ENCODE measurements around the gene SMARCAL1. TPM values are rescaled to one million over a fixed set of nuclear protein-coding genes. Genes with fewer than 3 reads are reported as not detected.

The SMARCAL1 gene
- total and polyA plus RNA-seq, 4 donors = 9.4 to 29.8 (median 12.4) TPM

DNA sequence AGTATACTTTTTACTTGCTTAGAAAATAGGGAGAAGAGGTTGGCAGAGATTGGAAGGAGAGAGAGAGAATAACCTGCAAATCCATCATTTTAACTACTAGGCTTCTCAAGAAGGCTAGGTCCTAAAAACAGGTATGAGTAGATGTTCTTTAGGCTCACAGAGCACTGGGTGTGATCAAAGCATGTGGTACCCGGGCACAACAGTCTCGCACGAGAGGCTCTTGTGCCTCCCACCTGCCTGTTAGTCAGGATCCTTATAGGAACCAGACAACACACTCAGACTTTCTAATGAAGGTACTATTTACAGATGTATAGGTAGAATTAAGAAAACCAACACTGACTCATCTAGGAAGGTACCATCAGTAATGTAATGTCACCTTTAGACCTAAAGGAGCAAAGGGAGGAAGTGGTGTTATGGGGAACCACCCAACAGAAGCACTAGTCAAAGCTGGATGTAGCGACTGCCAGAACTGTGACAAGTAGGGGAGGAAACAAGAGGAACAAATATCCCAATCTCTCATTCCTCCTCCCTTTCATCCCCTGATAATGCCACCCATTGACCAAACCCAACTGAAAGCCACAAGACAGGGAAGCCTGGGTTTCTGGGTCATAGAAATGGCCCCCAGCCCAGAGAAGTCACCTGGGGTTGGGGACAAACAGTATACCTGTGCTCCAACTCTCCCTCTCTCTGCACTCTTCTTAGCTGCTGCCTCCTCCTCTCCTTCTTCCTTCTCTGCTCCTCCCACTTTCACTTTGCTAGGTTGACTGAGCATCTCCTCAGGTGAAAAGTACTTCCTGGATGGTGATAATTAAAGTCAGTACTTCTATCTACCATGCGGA is 24.0 kb upstream of the SMARCAL1 start:
- Histone ChIP-seq H3K27me3 (ENCODE audit: control insufficient read depth in 1 of 2, insufficient read depth in 2 of 2, low read length in 1 of 2) (no peaks in the 10 kb centered on the region), H3K36me3 (ENCODE audit: control insufficient read depth in 1 of 2, insufficient read depth in 2 of 2, low read length in 1 of 2) (no peaks in the 10 kb centered on the region), H3K27ac (ENCODE audit: low read depth in 1 of 2, low read length in 2 of 2) (no peak overlapping the region), H3K4me1 (ENCODE audit: control insufficient read depth in 1 of 2, insufficient read depth in 2 of 2, low read length in 2 of 2) (no peaks in the 10 kb centered on the region), H3K4me3 (ENCODE audit: low read length in 2 of 2) (no peak overlapping the region), H3K9me3 (ENCODE audit: control insufficient read depth, low read length) (no peaks in the 10 kb centered on the region)
- intact Hi-C loops (cut with DNase I) = no loop called here
- ATAC-seq (ENCODE audit: low FRiP score) (no peak), DNase-seq (no peak)
- WGBS, 2 donors = 85 to 90% methylated on average over 5 of the region's 5 CpGs

- H3K27me3 ChIP-seq (ENCODE audit: control insufficient read depth in 1 of 2, insufficient read depth in 2 of 2, low read length in 1 of 2) = no peaks in the 10 kb centered on the region
- no peaks in the 10 kb centered on the region for H3K9me3 ChIP-seq (ENCODE audit: control insufficient read depth, low read length)
- intact Hi-C loops (cut with DNase I) = no loop called here
- DNase-seq = no peak
- no peaks in the 10 kb centered on the region for H3K4me1 ChIP-seq (ENCODE audit: control insufficient read depth in 1 of 2, insufficient read depth in 2 of 2, low read length in 2 of 2)
- WGBS, 2 donors = 40 to 57% methylated on average over 1 of the region's 1 CpG
- H3K4me3 ChIP-seq (ENCODE audit: low read length in 2 of 2) = no peak overlapping the region
- ATAC-seq (ENCODE audit: low FRiP score) = no peak
- H3K27ac ChIP-seq (ENCODE audit: low read depth in 1 of 2, low read length in 2 of 2) = no peak overlapping the region
- no peaks in the 10 kb centered on the region for H3K36me3 ChIP-seq (ENCODE audit: control insufficient read depth in 1 of 2, insufficient read depth in 2 of 2, low read length in 1 of 2)
Measured at GRCh38 chr2:216389570-216389969, 22.7 kb upstream of the SMARCAL1 start.

- ATAC-seq (ENCODE audit: low FRiP score) (no peak), DNase-seq (no peak)
- Histone ChIP-seq H3K4me3 (ENCODE audit: low read length in 2 of 2) (no peak overlapping the region), H3K9me3 (ENCODE audit: control insufficient read depth, low read length) (no peaks in the 10 kb centered on the region), H3K27ac (ENCODE audit: low read depth in 1 of 2, low read length in 2 of 2) (no peak overlapping the region), H3K36me3 (ENCODE audit: control insufficient read depth in 1 of 2, insufficient read depth in 2 of 2, low read length in 1 of 2) (no peaks in the 10 kb centered on the region), H3K4me1 (ENCODE audit: control insufficient read depth in 1 of 2, insufficient read depth in 2 of 2, low read length in 2 of 2) (no peaks in the 10 kb centered on the region), H3K27me3 (ENCODE audit: control insufficient read depth in 1 of 2, insufficient read depth in 2 of 2, low read length in 1 of 2) (no peaks in the 10 kb centered on the region)
- 86 to 88% methylated on average over 6 of the region's 6 CpGs for WGBS, 2 donors
- intact Hi-C loops (cut with DNase I) = no loop called here
Measured at GRCh38 chr2:216391401-216391800, 20.9 kb upstream of the SMARCAL1 start.

GRCh38 chr2:216392018-216392562 is 20.2 kb upstream of the SMARCAL1 start:
- ATAC-seq (ENCODE audit: low FRiP score) (no peak), DNase-seq (no peak)
- Histone ChIP-seq H3K9me3 (ENCODE audit: control insufficient read depth, low read length) (no peaks in the 10 kb centered on the region), H3K36me3 (ENCODE audit: control insufficient read depth in 1 of 2, insufficient read depth in 2 of 2, low read length in 1 of 2) (no peaks in the 10 kb centered on the region), H3K4me1 (ENCODE audit: control insufficient read depth in 1 of 2, insufficient read depth in 2 of 2, low read length in 2 of 2) (no peaks in the 10 kb centered on the region), H3K27me3 (ENCODE audit: control insufficient read depth in 1 of 2, insufficient read depth in 2 of 2, low read length in 1 of 2) (no peaks in the 10 kb centered on the region), H3K27ac (ENCODE audit: low read depth in 1 of 2, low read length in 2 of 2) (no peak overlapping the region), H3K4me3 (ENCODE audit: low read length in 2 of 2) (no peak overlapping the region)
- 83 to 86% methylated on average over 6 of the region's 6 CpGs for WGBS, 2 donors
- intact Hi-C loops (cut with DNase I) = no loop called here

DNA sequence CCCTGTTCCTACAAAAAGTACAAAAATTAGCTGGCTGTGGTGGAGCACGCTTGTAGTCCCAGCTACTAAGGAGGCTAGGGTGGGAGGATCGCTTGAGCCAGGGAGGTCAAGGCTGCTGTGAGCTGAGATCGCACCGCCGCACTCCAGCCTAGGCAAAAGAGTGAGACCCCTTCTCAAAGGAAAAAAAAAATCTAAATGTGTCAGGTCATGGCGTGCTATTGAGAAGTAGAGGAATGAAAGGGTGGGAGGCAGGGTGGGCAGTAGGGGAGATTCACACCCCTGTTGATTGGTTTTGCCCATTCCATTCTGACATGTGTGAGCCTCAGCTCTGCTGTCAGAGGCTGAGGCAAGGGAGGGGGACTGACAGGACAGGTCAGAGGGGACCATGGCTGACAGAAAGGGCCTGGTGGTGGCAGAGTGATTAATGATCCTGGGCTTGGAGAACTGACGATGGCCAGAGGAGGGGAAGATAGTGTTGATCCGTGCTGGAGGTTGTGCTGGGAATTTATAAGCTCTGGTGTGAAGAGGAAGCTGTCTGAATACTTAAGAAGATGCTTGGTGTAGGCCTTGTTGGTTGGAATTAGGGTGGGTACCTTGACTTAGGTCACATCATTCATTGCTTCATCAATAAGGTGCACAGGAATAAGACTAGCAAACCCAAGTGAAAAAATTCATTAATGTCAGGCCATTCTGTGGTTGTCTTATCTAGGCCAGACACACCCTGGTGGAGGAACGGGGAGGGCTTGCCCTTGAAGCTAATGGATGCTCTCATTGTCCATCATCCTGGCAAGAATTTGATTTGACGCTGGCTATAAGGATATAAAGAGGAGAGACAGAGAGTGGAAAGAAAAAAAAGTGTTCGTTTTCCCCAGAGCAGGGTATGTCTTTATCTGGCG is 19.1 kb upstream of the SMARCAL1 start:
- Histone ChIP-seq H3K9me3 (ENCODE audit: control insufficient read depth, low read length) (no peaks in the 10 kb centered on the region), H3K27me3 (ENCODE audit: control insufficient read depth in 1 of 2, insufficient read depth in 2 of 2, low read length in 1 of 2) (no peaks in the 10 kb centered on the region), H3K27ac (ENCODE audit: low read depth in 1 of 2, low read length in 2 of 2) (no peak overlapping the region), H3K4me3 (ENCODE audit: low read length in 2 of 2) (no peak overlapping the region), H3K4me1 (ENCODE audit: control insufficient read depth in 1 of 2, insufficient read depth in 2 of 2, low read length in 2 of 2) (no peaks in the 10 kb centered on the region), H3K36me3 (ENCODE audit: control insufficient read depth in 1 of 2, insufficient read depth in 2 of 2, low read length in 1 of 2) (no peaks in the 10 kb centered on the region)
- intact Hi-C loops (cut with DNase I) = no loop called here
- ATAC-seq (ENCODE audit: low FRiP score) (no peak), DNase-seq (no peak)
- 76 to 79% methylated on average over 12 of the region's 12 CpGs for WGBS, 2 donors

DNA sequence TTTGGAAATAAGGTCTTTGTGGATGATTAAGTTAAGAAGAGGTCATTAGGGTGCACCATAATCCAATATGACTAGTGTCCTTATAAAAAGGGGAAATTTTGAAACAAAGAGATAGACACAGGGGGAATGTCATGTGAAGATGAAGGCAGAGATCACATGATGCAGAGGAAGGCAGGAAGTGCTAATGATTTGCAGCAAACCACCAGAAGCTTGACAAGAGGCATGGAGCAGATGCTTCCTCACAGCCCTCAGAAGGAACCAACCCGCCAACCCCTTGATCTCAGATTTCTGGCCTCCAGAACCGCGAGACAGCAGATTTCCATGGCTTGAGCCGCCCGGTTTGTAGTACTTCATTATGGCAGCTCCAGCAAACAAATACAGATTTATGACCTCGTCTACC is 17.4 kb upstream of the SMARCAL1 start:
- ATAC-seq (ENCODE audit: low FRiP score) = no peak
- intact Hi-C loops (cut with DNase I) = no loop called here
- WGBS, 2 donors = 70 to 78% methylated on average over 6 of the region's 6 CpGs

DNA sequence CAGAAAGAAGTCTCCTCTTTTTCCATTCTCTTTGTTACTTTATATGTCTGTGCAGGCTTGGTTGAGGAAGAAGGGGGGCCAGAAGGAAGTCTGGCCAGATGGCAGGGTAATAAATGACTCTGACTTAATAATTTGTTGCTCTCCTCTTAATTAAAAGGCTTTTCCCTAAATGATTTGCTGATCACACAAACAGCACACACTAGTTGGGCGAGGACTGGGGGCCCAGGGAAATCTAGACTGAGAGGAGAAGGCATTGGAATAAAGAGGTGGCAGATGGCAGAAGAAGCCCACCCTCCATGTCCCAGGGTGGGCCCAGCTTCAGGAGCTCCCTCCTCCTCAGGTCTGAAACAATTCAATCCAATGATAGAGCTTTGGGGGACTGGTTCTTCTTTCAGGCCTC is 12.7 kb upstream of the SMARCAL1 start:
- Histone ChIP-seq H3K27me3 (ENCODE audit: control insufficient read depth in 1 of 2, insufficient read depth in 2 of 2, low read length in 1 of 2) (no peaks in the 10 kb centered on the region), H3K9me3 (ENCODE audit: control insufficient read depth, low read length) (peaks cover 2% of the 10 kb centered on the region), H3K4me3 (ENCODE audit: low read length in 2 of 2) (no peak overlapping the region), H3K4me1 (ENCODE audit: control insufficient read depth in 1 of 2, insufficient read depth in 2 of 2, low read length in 2 of 2) (no peaks in the 10 kb centered on the region), H3K36me3 (ENCODE audit: control insufficient read depth in 1 of 2, insufficient read depth in 2 of 2, low read length in 1 of 2) (no peaks in the 10 kb centered on the region), H3K27ac (ENCODE audit: low read depth in 1 of 2, low read length in 2 of 2) (no peak overlapping the region)
- DNase-seq (no peak), ATAC-seq (ENCODE audit: low FRiP score) (no peak)
- 66 to 70% methylated on average over 1 of the region's 1 CpG for WGBS, 2 donors
- intact Hi-C loops (cut with DNase I) = no loop called here

More for the DNA sequence above, 17.4 kb upstream of the SMARCAL1 start:
- Histone ChIP-seq H3K4me1 (ENCODE audit: control insufficient read depth in 1 of 2, insufficient read depth in 2 of 2, low read length in 2 of 2) (no peaks in the 10 kb centered on the region), H3K27ac (ENCODE audit: low read depth in 1 of 2, low read length in 2 of 2) (no peak overlapping the region), H3K4me3 (ENCODE audit: low read length in 2 of 2) (no peak overlapping the region), H3K27me3 (ENCODE audit: control insufficient read depth in 1 of 2, insufficient read depth in 2 of 2, low read length in 1 of 2) (no peaks in the 10 kb centered on the region), H3K36me3 (ENCODE audit: control insufficient read depth in 1 of 2, insufficient read depth in 2 of 2, low read length in 1 of 2) (no peaks in the 10 kb centered on the region), H3K9me3 (ENCODE audit: control insufficient read depth, low read length) (no peaks in the 10 kb centered on the region)
- no peak for DNase-seq

GRCh38 chr2:216402751-216403150 is 9.5 kb upstream of the SMARCAL1 start:
- Histone ChIP-seq H3K4me1 (ENCODE audit: control insufficient read depth in 1 of 2, insufficient read depth in 2 of 2, low read length in 2 of 2) (no peaks in the 10 kb centered on the region), H3K4me3 (ENCODE audit: low read length in 2 of 2) (no peak overlapping the region), H3K36me3 (ENCODE audit: control insufficient read depth in 1 of 2, insufficient read depth in 2 of 2, low read length in 1 of 2) (no peaks in the 10 kb centered on the region), H3K27ac (ENCODE audit: low read depth in 1 of 2, low read length in 2 of 2) (no peak overlapping the region), H3K9me3 (ENCODE audit: control insufficient read depth, low read length) (peaks cover 2% of the 10 kb centered on the region), H3K27me3 (ENCODE audit: control insufficient read depth in 1 of 2, insufficient read depth in 2 of 2, low read length in 1 of 2) (no peaks in the 10 kb centered on the region)
- DNase-seq (no peak), ATAC-seq (ENCODE audit: low FRiP score) (no peak)
- intact Hi-C loops (cut with DNase I) = no loop called here
- WGBS, 2 donors = 61 to 71% methylated on average over 6 of the region's 6 CpGs

Measured in aorta (tissue), 5 donors.